GM12892 (cell line): ENCODE measurements around the gene PCGF3.

Experiments
- POLR2A ChIP-seq: IDR thresholded peaks from 2 replicates; pipeline ENCODE4 v1.6.1; 2011; ENCODE audit warnings: low read depth, low read length, control low read depth
- POLR2AphosphoS5 ChIP-seq: IDR thresholded peaks from 2 replicates; pipeline ENCODE4 v1.6.1; 2011; ENCODE audit warnings: low read depth, low read length, control low read depth

DNA sequence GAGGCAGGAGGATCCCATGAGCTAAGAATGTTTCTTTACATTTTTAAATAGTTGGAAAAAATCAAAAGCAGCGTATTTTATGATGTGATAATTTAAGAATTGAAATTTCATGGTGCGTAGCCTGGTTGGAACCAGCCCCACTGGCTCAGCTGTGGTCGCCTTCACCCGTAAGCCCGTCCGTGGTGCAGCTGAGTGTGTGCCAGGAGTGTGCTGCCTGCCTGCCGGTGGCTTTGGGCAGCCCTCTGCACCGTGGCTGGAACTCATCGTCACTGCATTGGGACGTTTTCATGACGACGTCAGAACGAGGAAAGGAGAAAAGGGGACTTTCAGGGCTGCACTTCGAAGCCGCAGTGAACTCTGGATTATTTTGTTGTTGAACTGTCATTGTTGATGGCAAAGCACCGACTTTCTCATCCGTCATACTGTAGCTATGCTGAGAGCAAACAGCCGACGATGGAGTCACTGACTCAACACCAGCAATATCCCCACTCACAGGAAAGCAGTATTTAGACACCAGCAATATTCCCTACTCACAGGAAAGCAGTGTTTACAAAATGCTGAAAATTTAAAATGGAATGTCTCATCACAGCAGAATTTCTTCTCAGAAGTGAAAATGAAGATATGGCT lies 35.1 kb downstream of the PCGF3 start:
- TF ChIP-seq POLR2AphosphoS5 (no peak), POLR2A (no peak)
